ENCODE measurements around the gene OR10G3. TPM values are rescaled to one million over a fixed set of nuclear protein-coding genes. Genes with fewer than 3 reads are reported as not detected.

The OR10G3 gene
- total and polyA plus RNA-seq, 2 experiments from 2014 or later = not detected

DNA sequence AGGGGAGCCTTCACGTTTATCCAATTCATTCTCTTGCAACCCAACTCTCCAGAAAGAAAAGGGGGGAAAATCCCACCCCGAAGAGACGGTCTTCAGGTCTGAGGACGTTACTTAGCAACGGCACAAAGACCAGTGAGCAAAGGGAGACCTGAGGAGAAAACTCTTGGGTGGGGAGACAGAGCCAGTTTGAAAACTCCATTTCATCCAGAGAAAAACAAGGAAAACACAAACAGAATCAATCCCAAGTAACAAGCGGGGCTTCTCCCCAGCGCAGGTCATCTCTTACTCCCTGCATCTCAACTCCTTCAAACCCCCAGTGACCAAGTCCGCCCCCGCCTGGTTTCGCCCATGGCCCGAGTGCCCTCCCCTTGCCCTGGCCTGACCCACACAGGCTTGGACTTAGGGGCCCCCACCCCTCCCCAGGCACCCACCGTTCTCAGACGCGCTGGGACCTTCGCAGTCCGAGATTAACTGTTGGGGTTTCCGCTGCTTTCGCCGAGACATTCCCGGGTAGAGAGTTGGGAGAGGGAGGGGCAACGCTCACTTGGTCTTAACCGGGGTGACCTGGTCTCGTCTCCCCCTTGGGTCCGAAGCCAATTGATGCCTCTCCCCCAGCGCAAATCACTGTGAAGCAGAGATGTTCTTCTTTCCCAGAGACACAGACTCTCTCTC is 43.3 kb downstream of the OR10G3 start:
- Histone ChIP-seq H3F3A (replicated peaks; ENCODE audit: low read depth) (peaks cover 9% of the 10 kb centered on the region; the same call in 1 of the 2 replicates), H3K79me2 (replicated peaks; ENCODE audit: insufficient read depth) (peaks cover 70% of the 10 kb centered on the region), H2AFZ (no peak overlapping the region), H3K4me1 (ENCODE audit: insufficient read depth) (peaks cover 50% of the 10 kb centered on the region), H3K4me3 (peak overlapping the region; percentile 84), H3K27ac (ENCODE audit: low read depth) (peak overlapping the region; percentile 95), H3K4me2 (peak overlapping the region; percentile 86), H3K9me2 (ENCODE audit: insufficient read depth) (no peaks in the 10 kb centered on the region), H4K20me1 (replicated peaks; ENCODE audit: insufficient read depth) (no peaks in the 10 kb centered on the region), H3K36me3 (ENCODE audit: insufficient read depth) (no peaks in the 10 kb centered on the region), H3K27me3 (ENCODE audit: insufficient read depth) (no peaks in the 10 kb centered on the region)
- ATAC-seq = peak; percentile 55
- H3K4me1 Mint-ChIP-seq = peaks cover 43% of the 10 kb centered on the region
- DNase-seq (ENCODE audit: low spot score) = peak; percentile 82
- TF ChIP-seq ZNF462 (CRISPR knock-in tag; IDR thresholded peaks at IDR 0.05) = no peak
- no peak for TF ChIP-seq STAT1 (IDR thresholded peaks at IDR 0.05; ENCODE audit: unreplicated experiment)
- peak; percentile 63 for TF ChIP-seq POLR2AphosphoS5 (IDR thresholded peaks at IDR 0.05; ENCODE audit: low read depth)
- no peak for TF ChIP-seq CREB1 (CRISPR knock-in tag; IDR thresholded peaks at IDR 0.05; ENCODE audit: low read depth)
- no peak for TF ChIP-seq ETS1 (IDR thresholded peaks at IDR 0.05)
- TF ChIP-seq ZNF331 (CRISPR knock-in tag; IDR thresholded peaks at IDR 0.05; ENCODE audit: low read depth) = no peak
- no peak for TF ChIP-seq JUNB (IDR thresholded peaks at IDR 0.05; ENCODE audit: unreplicated experiment)
- no peak for TF ChIP-seq EZH2phosphoT487 (IDR thresholded peaks at IDR 0.05; ENCODE audit: unreplicated experiment)
- H3K9me3 Mint-ChIP-seq = no peaks in the 10 kb centered on the region; the same call in 1 of the 3 replicates
- peaks cover 24% of the 10 kb centered on the region for H3K27me3 Mint-ChIP-seq (ENCODE audit: insufficient read depth, low read depth, poor library complexity)
- peaks cover 30% of the 10 kb centered on the region for H3K36me3 Mint-ChIP-seq (ENCODE audit: low read depth)
- peak overlapping the region; percentile 99 for H3K4me3 Mint-ChIP-seq
- H3K27ac Mint-ChIP-seq = peak overlapping the region; percentile 99

All from GM23338 (cell line).